ENCODE data around the gene CDH4. TPM values are rescaled to one million over a fixed set of nuclear protein-coding genes. Genes with fewer than 3 reads are reported as not detected.

The CDH4 gene
- total RNA-seq, 1 experiment from 2014 or later: 25.0 TPM

GRCh38 chr20:61292821-61293612 lies 41.0 kb downstream of the CDH4 start:
- CTCF ChIA-PET: no interaction called here
- no peaks in the 10 kb centered on the region for H3K27me3 Mint-ChIP-seq (ENCODE audit: insufficient read depth, unreplicated experiment)
- POLR2A ChIA-PET: no interaction called here
- no peak overlapping the region for H3K4me3 Mint-ChIP-seq (ENCODE audit: unreplicated experiment)
- H3K4me1 Mint-ChIP-seq (ENCODE audit: insufficient read depth, unreplicated experiment): peaks cover 16% of the 10 kb centered on the region
- no peak for TF ChIP-seq CTCF (IDR thresholded peaks at IDR 0.05; ENCODE audit: unreplicated experiment)
- peaks cover 11% of the 10 kb centered on the region for H3K36me3 Mint-ChIP-seq (ENCODE audit: insufficient read depth, unreplicated experiment)
- H3K27ac Mint-ChIP-seq (ENCODE audit: low read depth, unreplicated experiment): no peak overlapping the region
- intact Hi-C loops (cut with micrococcal nuclease): no loop called here
- H3K9me3 Mint-ChIP-seq (ENCODE audit: unreplicated experiment): no peaks in the 10 kb centered on the region
- no peak for DNase-seq (ENCODE audit: unreplicated experiment)
- BruUV-seq (replicated peaks): no TSS peak

GRCh38 chr20:61293951-61294350 lies 41.9 kb downstream of the CDH4 start:
- H3K27me3 Mint-ChIP-seq (ENCODE audit: insufficient read depth, unreplicated experiment): no peaks in the 10 kb centered on the region
- BruUV-seq (replicated peaks): no TSS peak
- peaks cover 16% of the 10 kb centered on the region for H3K4me1 Mint-ChIP-seq (ENCODE audit: insufficient read depth, unreplicated experiment)
- DNase-seq (ENCODE audit: unreplicated experiment): no peak
- no peak for TF ChIP-seq CTCF (IDR thresholded peaks at IDR 0.05; ENCODE audit: unreplicated experiment)
- CTCF ChIA-PET: interaction anchor here (1.4 kb wide), 1 partner anchor 65 kb away, joined by 3 read pairs; no protein-coding TSS in a partner anchor
- H3K27ac Mint-ChIP-seq (ENCODE audit: low read depth, unreplicated experiment): no peak overlapping the region
- intact Hi-C loops (cut with micrococcal nuclease): no loop called here
- POLR2A ChIA-PET: no interaction called here
- H3K4me3 Mint-ChIP-seq (ENCODE audit: unreplicated experiment): no peak overlapping the region
- H3K9me3 Mint-ChIP-seq (ENCODE audit: unreplicated experiment): no peaks in the 10 kb centered on the region
- H3K36me3 Mint-ChIP-seq (ENCODE audit: insufficient read depth, unreplicated experiment): peaks cover 11% of the 10 kb centered on the region

- no peak for DNase-seq (ENCODE audit: unreplicated experiment)
- H3K27me3 Mint-ChIP-seq (ENCODE audit: insufficient read depth, unreplicated experiment): no peaks in the 10 kb centered on the region
Measured at GRCh38 chr20:61295249-61295648, 43.2 kb downstream of the CDH4 start.

More at GRCh38 chr20:61295249-61295648, 43.2 kb downstream of the CDH4 start:
- no TSS peak for BruUV-seq (replicated peaks)
- intact Hi-C loops (cut with micrococcal nuclease): no loop called here
- ChIA-PET CTCF (interaction anchor here (1.2 to 1.4 kb wide), 2 partner anchors 42 to 66 kb away, joined by 3 read pairs; no protein-coding TSS in a partner anchor), POLR2A (interaction anchor here (0.5 kb wide), 1 partner anchor 601 kb away, joined by 4 read pairs; no protein-coding TSS in a partner anchor)
- no peak for TF ChIP-seq CTCF (IDR thresholded peaks at IDR 0.05; ENCODE audit: unreplicated experiment)
- Mint-ChIP-seq H3K4me1 (ENCODE audit: insufficient read depth, unreplicated experiment) (peaks cover 16% of the 10 kb centered on the region), H3K4me3 (ENCODE audit: unreplicated experiment) (no peak overlapping the region), H3K27ac (ENCODE audit: low read depth, unreplicated experiment) (no peak overlapping the region), H3K9me3 (ENCODE audit: unreplicated experiment) (no peaks in the 10 kb centered on the region), H3K36me3 (ENCODE audit: insufficient read depth, unreplicated experiment) (peaks cover 11% of the 10 kb centered on the region)

Data from MCF 10A (cell line).